K562 (cell line): ENCODE data around the gene ITSN1. TPM values are rescaled to one million over a fixed set of nuclear protein-coding genes. Genes with fewer than 3 reads are reported as not detected.

ENCODE experiments used
- ATAC-seq: fragments of 200-7000 bp; cut with Tn5 transposase; 3 replicates; pipeline ENCODE4 v1.9.1; 2020; ENCODE audit warnings: moderate library complexity
- BruUV-seq: library from RNA; stranded (reverse); fragments of 400-500 nt; replicated peaks from 2 replicates; lab custom pipeline; 2021; lab: Mats Ljungman, UMichigan
- CTCF ChIA-PET: fragments of 300-600 bp; formaldehyde crosslinking; extraction: SDS; loops from one replicate; lab custom pipeline; 2021; ENCODE audit warnings: low intra/inter-chr PET ratio; lab: Yijun Ruan, JAX
- POLR2A ChIA-PET: fragments of 300-600, 350-650 bp; sonication (Branson Sonifier 250); formaldehyde crosslinking; extraction: SDS; loops from one replicate; lab custom pipeline; 2021; ENCODE audit warnings: antibody characterized with exemption, inconsistent platforms; lab: Yijun Ruan, JAX
- DNase-seq, 4 experiments: peaks; one replicate each; pipeline versions ENCODE4 v3.0.0 to v3.0.0-alpha.2; 2011 to 2018; ENCODE audit warnings: low spot score in 3 of 4, mixed read lengths in 3 of 4; ENCODE audit errors: extremely low read depth in 1 of 4
- FAIRE-seq: peaks from 2 replicates; lab custom pipeline; 2011; peaks lifted over from hg19 to GRCh38; lab: Jason Lieb, UNC
- H2AFZ ChIP-seq: 2 replicates; pipeline ENCODE4 v1.6.0; 2011; ENCODE audit warnings: low read depth, low read length, control low read depth, inconsistent platforms
- H3K27ac ChIP-seq: fragments of 200-600 bp; 3 replicates; pipeline ENCODE4 v1.8.0; 2011; ENCODE audit warnings: low read depth, mild to moderate bottlenecking, control low read depth, inconsistent platforms, low read length, moderate library complexity, mixed read lengths; ENCODE audit errors: extremely low read depth
- H3K27me3 ChIP-seq, 2 experiments: fragments of 300-600 bp in 1 of 2; 2 replicates in 1 of 2; 3 replicates in 1 of 2; pipeline versions ENCODE4 v1.6.0 to v1.8.0; 2011; ENCODE audit warnings: inconsistent platforms in 2 of 2, low read length in 2 of 2, mild to moderate bottlenecking in 1 of 2, mixed read lengths in 1 of 2, moderate library complexity in 1 of 2; ENCODE audit not compliant: control insufficient read depth in 2 of 2, insufficient read depth in 2 of 2
- H3K36me3 ChIP-seq: fragments of 300-600 bp; 3 replicates; pipeline ENCODE4 v1.8.0; 2011; ENCODE audit warnings: mild to moderate bottlenecking, low read length, inconsistent platforms; ENCODE audit not compliant: control insufficient read depth, insufficient read depth
- H3K4me1 ChIP-seq, 2 experiments: fragments of 200-600 bp in 1 of 2; replicated peaks in 1 of 2; 2 replicates in 1 of 2; 3 replicates in 1 of 2; pipeline versions ENCODE4 v1.5.1 to v1.8.0; 2011; ENCODE audit warnings: inconsistent platforms in 2 of 2, low read length in 2 of 2, mild to moderate bottlenecking in 1 of 2, mixed read lengths in 1 of 2, moderate library complexity in 1 of 2; ENCODE audit not compliant: control insufficient read depth in 2 of 2, insufficient read depth in 2 of 2
- H3K4me2 ChIP-seq: 2 replicates; pipeline ENCODE4 v1.6.1; 2011; ENCODE audit warnings: low read length, control low read depth, inconsistent platforms, mixed read lengths; ENCODE audit not compliant: insufficient read depth
- H3K4me3 ChIP-seq: fragments of 200-600 bp; sonication (generic), shearing (Covaris generic); 2 replicates; pipeline ENCODE4 v1.5.1; 2016; ENCODE audit warnings: control low read depth, inconsistent platforms
- H3K79me2 ChIP-seq: fragments of 200-600 bp; 3 replicates; pipeline ENCODE4 v1.8.0; 2011; ENCODE audit warnings: low read length, inconsistent platforms; ENCODE audit not compliant: control insufficient read depth, insufficient read depth
- H3K9ac ChIP-seq, 2 experiments: 2 replicates each; pipeline versions ENCODE4 v1.6.0 to v1.6.1; 2011; ENCODE audit warnings: low read depth in 2 of 2, low read length in 2 of 2, control low read depth in 1 of 2, inconsistent platforms in 1 of 2, mild to moderate bottlenecking in 1 of 2, mixed read lengths in 1 of 2; ENCODE audit not compliant: insufficient read depth in 1 of 2
- H3K9me1 ChIP-seq: one replicate; pipeline ENCODE4 v1.6.0; 2011; ENCODE audit warnings: inconsistent platforms, mild to moderate bottlenecking, low read length, moderate library complexity; ENCODE audit not compliant: control insufficient read depth, insufficient read depth
- H3K9me3 ChIP-seq: replicated peaks from 2 replicates; pipeline ENCODE4 v1.5.1; 2011; ENCODE audit warnings: low read depth, low read length, inconsistent platforms; ENCODE audit not compliant: control insufficient read depth, insufficient read depth
- H4K20me1 ChIP-seq: replicated peaks from 2 replicates; pipeline ENCODE4 v1.6.1; 2011; ENCODE audit warnings: low read length, inconsistent platforms, mixed read lengths; ENCODE audit not compliant: control insufficient read depth, insufficient read depth
- ATF1 ChIP-seq, 2 experiments: fragments of 450-650 bp in 1 of 2; IDR thresholded peaks; 2 replicates each; pipeline ENCODE4 v1.6.1; 2016; ENCODE audit warnings: missing compliant biosample characterization in 1 of 2, missing genetic modification characterization in 1 of 2
- CBX1 ChIP-seq: sonication (generic); IDR thresholded peaks from 2 replicates; pipeline ENCODE4 v1.6.1; 2016; ENCODE audit warnings: antibody characterized with exemption, low read depth, mild to moderate bottlenecking
- GABPB2 ChIP-seq: fragments of 250-450 bp; sonication (Bioruptor Pico); conservative IDR thresholded peaks from 2 replicates; pipeline ENCODE4 v1.5.1; 2021; ENCODE audit warnings: mild to moderate bottlenecking
- HDAC3 ChIP-seq: fragments of 450-650 bp; IDR thresholded peaks from 2 replicates; pipeline ENCODE4 v1.6.1; 2018; ENCODE audit warnings: borderline replicate concordance, mild to moderate bottlenecking, moderate library complexity; ENCODE audit not compliant: partially characterized antibody
- HMG20B ChIP-seq: fragments of 250-450 bp; sonication (Bioruptor Pico); IDR thresholded peaks from 2 replicates; pipeline ENCODE4 v1.5.0; 2021; ENCODE audit warnings: mild to moderate bottlenecking
- ILK ChIP-seq: fragments of 450-650 bp; IDR thresholded peaks from 2 replicates; pipeline ENCODE4 v1.6.1; 2016; ENCODE audit warnings: missing genetic modification characterization, low read depth, mild to moderate bottlenecking, missing compliant biosample characterization, moderate library complexity, borderline replicate concordance
- RAD51 ChIP-seq: fragments of 450-650 bp; IDR thresholded peaks from 2 replicates; pipeline ENCODE4 v1.7.1; 2016; ENCODE audit warnings: low read depth, mild to moderate bottlenecking, borderline replicate concordance
- WGBS: fragments of 100-300 bp; shearing (Covaris generic); methylation state at CpG from one replicate; pipeline ENCODE4 v1.1.6; 2016; ENCODE audit warnings: low coverage, mixed read lengths; ENCODE audit not compliant: insufficient coverage; ENCODE audit errors: missing lambda C conversion rate; 5-methylcytosine and 5-hydroxymethylcytosine counted together
- in situ Hi-C: fragments of 300-500 bp; cut with MboI; formaldehyde crosslinking; loops from 4 replicates; pipeline ENCODE4 v1.15.0; 2018; ENCODE audit warnings: inconsistent platforms, mixed read lengths
- intact Hi-C: fragments of 100-400 bp; cut with micrococcal nuclease; formaldehyde crosslinking; loops from 2 replicates; pipeline ENCODE4 v1.14.2; 2022
- polyA plus RNA-seq, 8 experiments: library from polyadenylated mRNA; depleted of rRNA in 4 of 8; stranded (reverse) in 5 of 8; unstranded in 3 of 8; fragments of >200 nt; fragmentation: Nextera tagmentation in 2 of 8; fragmentation: Illumina TruSeq in 1 of 8; extraction: Ambion mirVana in 2 of 8; extraction: Trizol in 1 of 8; gene quantifications; 2 replicates each; pipeline versions ENCODE4 v1.2.1 to v1.2.3, GENCODE V29; 2011 to 2014; ENCODE audit warnings: inconsistent platforms in 1 of 8, missing spikeins in 1 of 8
- total RNA-seq, 7 experiments: library from RNA; depleted of rRNA in 6 of 7; stranded (reverse); fragments of >200 nt in 6 of 7; fragmentation: Illumina TruSeq in 2 of 7; extraction: Trizol in 2 of 7; gene quantifications; 2 replicates each; pipeline versions ENCODE4 v1.2.1 to v1.2.3, GENCODE V29; 2011 to 2021; ENCODE audit warnings: low replicate concordance in 1 of 7
- TF ChIP-seq, protein P1 (sequence below): fragments of 150-350 bp; conservative IDR thresholded peaks from 2 replicates; pipeline ENCODE4 v1.6.1; 2014; ENCODE audit warnings: low read length
- TF ChIP-seq, protein P2 (sequence below): fragments of 250-450 bp; sonication (Bioruptor Pico); IDR thresholded peaks from 2 replicates; pipeline ENCODE4 v1.8.0; 2021; ENCODE audit warnings: moderate library complexity, mild to moderate bottlenecking, inconsistent platforms
- TF ChIP-seq, protein P3 (sequence below): fragments of 250-450 bp; sonication (Bioruptor Pico); IDR thresholded peaks from 2 replicates; pipeline ENCODE4 v1.5.0; 2022; ENCODE audit warnings: mild to moderate bottlenecking
- TF ChIP-seq, protein P4 (sequence below), 2 experiments: fragments of 450-650 bp; IDR thresholded peaks; 2 replicates each; pipeline ENCODE4 v1.6.1; 2018; ENCODE audit warnings: mild to moderate bottlenecking in 2 of 2, low read depth in 1 of 2; ENCODE audit not compliant: partially characterized antibody in 2 of 2

Gene ITSN1
- total and polyA plus RNA-seq, 9 of the 15 experiments (the other 6 are each of a cell fraction or from before 2014, with no cell fraction given) = 1.1 to 12.6 (median 4.8) TPM

DNA sequence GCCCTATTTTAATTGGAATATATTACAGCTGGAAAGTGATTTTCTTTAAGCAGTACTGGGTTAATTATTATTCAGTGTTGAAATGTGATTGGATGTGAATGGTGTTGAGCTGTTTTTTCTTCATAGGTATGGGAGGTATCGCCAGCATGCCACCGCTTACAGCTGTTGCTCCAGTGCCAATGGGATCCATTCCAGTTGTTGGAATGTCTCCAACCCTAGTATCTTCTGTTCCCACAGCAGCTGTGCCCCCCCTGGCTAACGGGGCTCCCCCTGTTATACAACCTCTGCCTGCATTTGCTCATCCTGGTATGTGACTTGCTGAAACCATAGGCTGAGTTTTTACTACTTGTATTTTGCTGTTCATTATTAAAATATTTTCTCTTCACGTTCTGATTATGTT is 107.7 kb downstream of the ITSN1 start:
- intact Hi-C loops = loop anchor here (5.0 kb wide), 1 partner anchor 208 kb away; the partner anchor contains the start of genes GART and SON
- no peaks in the 10 kb centered on the region for H3K9me1 ChIP-seq
- no peak overlapping the region for H3K4me2 ChIP-seq
- H3K79me2 ChIP-seq = no peaks in the 10 kb centered on the region
- no peak overlapping the region for H3K27ac ChIP-seq
- H3K9me3 ChIP-seq = peaks cover 5% of the 10 kb centered on the region
- ChIA-PET POLR2A (no interaction called here), CTCF (no interaction called here)
- DNase-seq (no peak), FAIRE-seq (no peak), ATAC-seq (no peak)
- no peaks in the 10 kb centered on the region for H3K27me3 ChIP-seq
- no peaks in the 10 kb centered on the region for H3K36me3 ChIP-seq
- H3K4me3 ChIP-seq = no peak overlapping the region
- H2AFZ ChIP-seq = no peak overlapping the region
- no TSS peak for BruUV-seq
- peaks cover 0 to 7% of the 10 kb centered on the region in 2 experiments; a peak in 2 of 5 replicates for H3K4me1 ChIP-seq
- in situ Hi-C loops = no loop called here
- H3K9ac ChIP-seq = no peak overlapping the region
- no peaks in the 10 kb centered on the region for H4K20me1 ChIP-seq
- 38% methylated on average over 4 of the region's 4 CpGs for WGBS
- no peak for TF ChIP-seq HDAC3
- no peak for TF ChIP-seq CBX1
- TF ChIP-seq, protein P1, sequence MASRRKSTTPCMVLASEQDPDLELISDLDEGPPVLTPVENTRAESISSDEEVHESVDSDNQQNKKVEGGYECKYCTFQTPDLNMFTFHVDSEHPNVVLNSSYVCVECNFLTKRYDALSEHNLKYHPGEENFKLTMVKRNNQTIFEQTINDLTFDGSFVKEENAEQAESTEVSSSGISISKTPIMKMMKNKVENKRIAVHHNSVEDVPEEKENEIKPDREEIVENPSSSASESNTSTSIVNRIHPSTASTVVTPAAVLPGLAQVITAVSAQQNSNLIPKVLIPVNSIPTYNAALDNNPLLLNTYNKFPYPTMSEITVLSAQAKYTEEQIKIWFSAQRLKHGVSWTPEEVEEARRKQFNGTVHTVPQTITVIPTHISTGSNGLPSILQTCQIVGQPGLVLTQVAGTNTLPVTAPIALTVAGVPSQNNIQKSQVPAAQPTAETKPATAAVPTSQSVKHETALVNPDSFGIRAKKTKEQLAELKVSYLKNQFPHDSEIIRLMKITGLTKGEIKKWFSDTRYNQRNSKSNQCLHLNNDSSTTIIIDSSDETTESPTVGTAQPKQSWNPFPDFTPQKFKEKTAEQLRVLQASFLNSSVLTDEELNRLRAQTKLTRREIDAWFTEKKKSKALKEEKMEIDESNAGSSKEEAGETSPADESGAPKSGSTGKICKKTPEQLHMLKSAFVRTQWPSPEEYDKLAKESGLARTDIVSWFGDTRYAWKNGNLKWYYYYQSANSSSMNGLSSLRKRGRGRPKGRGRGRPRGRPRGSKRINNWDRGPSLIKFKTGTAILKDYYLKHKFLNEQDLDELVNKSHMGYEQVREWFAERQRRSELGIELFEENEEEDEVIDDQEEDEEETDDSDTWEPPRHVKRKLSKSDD = no peak
- TF ChIP-seq HMG20B (CRISPR knock-in tag) = no peak
- TF ChIP-seq, protein P2, sequence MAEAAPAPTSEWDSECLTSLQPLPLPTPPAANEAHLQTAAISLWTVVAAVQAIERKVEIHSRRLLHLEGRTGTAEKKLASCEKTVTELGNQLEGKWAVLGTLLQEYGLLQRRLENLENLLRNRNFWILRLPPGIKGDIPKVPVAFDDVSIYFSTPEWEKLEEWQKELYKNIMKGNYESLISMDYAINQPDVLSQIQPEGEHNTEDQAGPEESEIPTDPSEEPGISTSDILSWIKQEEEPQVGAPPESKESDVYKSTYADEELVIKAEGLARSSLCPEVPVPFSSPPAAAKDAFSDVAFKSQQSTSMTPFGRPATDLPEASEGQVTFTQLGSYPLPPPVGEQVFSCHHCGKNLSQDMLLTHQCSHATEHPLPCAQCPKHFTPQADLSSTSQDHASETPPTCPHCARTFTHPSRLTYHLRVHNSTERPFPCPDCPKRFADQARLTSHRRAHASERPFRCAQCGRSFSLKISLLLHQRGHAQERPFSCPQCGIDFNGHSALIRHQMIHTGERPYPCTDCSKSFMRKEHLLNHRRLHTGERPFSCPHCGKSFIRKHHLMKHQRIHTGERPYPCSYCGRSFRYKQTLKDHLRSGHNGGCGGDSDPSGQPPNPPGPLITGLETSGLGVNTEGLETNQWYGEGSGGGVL = no peak
- TF ChIP-seq ATF1 (CRISPR knock-in tag; IDR thresholded peaks at IDR 0.05) = no peak
- no peak for TF ChIP-seq ATF1 (tag; IDR thresholded peaks at IDR 0.05)
- TF ChIP-seq GABPB2 (CRISPR knock-in tag) = no peak
- TF ChIP-seq, protein P3, sequence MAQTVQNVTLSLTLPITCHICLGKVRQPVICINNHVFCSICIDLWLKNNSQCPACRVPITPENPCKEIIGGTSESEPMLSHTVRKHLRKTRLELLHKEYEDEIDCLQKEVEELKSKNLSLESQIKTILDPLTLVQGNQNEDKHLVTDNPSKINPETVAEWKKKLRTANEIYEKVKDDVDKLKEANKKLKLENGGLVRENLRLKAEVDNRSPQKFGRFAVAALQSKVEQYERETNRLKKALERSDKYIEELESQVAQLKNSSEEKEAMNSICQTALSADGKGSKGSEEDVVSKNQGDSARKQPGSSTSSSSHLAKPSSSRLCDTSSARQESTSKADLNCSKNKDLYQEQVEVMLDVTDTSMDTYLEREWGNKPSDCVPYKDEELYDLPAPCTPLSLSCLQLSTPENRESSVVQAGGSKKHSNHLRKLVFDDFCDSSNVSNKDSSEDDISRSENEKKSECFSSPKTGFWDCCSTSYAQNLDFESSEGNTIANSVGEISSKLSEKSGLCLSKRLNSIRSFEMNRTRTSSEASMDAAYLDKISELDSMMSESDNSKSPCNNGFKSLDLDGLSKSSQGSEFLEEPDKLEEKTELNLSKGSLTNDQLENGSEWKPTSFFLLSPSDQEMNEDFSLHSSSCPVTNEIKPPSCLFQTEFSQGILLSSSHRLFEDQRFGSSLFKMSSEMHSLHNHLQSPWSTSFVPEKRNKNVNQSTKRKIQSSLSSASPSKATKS (CRISPR knock-in tag) = no peak
- TF ChIP-seq RAD51 = no peak
- no peak for TF ChIP-seq ILK (tag)
- TF ChIP-seq, protein P4, sequence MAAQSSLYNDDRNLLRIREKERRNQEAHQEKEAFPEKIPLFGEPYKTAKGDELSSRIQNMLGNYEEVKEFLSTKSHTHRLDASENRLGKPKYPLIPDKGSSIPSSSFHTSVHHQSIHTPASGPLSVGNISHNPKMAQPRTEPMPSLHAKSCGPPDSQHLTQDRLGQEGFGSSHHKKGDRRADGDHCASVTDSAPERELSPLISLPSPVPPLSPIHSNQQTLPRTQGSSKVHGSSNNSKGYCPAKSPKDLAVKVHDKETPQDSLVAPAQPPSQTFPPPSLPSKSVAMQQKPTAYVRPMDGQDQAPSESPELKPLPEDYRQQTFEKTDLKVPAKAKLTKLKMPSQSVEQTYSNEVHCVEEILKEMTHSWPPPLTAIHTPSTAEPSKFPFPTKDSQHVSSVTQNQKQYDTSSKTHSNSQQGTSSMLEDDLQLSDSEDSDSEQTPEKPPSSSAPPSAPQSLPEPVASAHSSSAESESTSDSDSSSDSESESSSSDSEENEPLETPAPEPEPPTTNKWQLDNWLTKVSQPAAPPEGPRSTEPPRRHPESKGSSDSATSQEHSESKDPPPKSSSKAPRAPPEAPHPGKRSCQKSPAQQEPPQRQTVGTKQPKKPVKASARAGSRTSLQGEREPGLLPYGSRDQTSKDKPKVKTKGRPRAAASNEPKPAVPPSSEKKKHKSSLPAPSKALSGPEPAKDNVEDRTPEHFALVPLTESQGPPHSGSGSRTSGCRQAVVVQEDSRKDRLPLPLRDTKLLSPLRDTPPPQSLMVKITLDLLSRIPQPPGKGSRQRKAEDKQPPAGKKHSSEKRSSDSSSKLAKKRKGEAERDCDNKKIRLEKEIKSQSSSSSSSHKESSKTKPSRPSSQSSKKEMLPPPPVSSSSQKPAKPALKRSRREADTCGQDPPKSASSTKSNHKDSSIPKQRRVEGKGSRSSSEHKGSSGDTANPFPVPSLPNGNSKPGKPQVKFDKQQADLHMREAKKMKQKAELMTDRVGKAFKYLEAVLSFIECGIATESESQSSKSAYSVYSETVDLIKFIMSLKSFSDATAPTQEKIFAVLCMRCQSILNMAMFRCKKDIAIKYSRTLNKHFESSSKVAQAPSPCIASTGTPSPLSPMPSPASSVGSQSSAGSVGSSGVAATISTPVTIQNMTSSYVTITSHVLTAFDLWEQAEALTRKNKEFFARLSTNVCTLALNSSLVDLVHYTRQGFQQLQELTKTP (IDR thresholded peaks at IDR 0.05; ENCODE audit: low read depth in 1 of 2, partially characterized antibody in 2 of 2) = no peak
